Stimulated activated CD4-positive, alpha-beta T cell treated with anti-CD3 and anti-CD28 coated beads, Interleukin-4, amount 100 ng/mL, for 48 hours (primary cell): ENCODE results near the gene TMOD1.
"Not testable (repeated sequence)": the region's sequence is repeated elsewhere in the genome, so short reads cannot be mapped to it uniquely, and the experiment has no call there.

Experiments
- DNase-seq, 2 donors: peaks; one replicate each; pipeline ENCODE4 v3.0.0-alpha.2; 2020; ENCODE audit warnings: low read depth in 2 of 2

TMOD1 gene

GRCh38 chr9:97565262-97565661 is 63.8 kb downstream of the TMOD1 start:
- DNase-seq: no peak

- no peak for DNase-seq
Observed at GRCh38 chr9:97567182-97567893, 65.9 kb downstream of the TMOD1 start.

- no peak for DNase-seq
Observed at GRCh38 chr9:97567894-97568202, 66.4 kb downstream of the TMOD1 start.

DNA sequence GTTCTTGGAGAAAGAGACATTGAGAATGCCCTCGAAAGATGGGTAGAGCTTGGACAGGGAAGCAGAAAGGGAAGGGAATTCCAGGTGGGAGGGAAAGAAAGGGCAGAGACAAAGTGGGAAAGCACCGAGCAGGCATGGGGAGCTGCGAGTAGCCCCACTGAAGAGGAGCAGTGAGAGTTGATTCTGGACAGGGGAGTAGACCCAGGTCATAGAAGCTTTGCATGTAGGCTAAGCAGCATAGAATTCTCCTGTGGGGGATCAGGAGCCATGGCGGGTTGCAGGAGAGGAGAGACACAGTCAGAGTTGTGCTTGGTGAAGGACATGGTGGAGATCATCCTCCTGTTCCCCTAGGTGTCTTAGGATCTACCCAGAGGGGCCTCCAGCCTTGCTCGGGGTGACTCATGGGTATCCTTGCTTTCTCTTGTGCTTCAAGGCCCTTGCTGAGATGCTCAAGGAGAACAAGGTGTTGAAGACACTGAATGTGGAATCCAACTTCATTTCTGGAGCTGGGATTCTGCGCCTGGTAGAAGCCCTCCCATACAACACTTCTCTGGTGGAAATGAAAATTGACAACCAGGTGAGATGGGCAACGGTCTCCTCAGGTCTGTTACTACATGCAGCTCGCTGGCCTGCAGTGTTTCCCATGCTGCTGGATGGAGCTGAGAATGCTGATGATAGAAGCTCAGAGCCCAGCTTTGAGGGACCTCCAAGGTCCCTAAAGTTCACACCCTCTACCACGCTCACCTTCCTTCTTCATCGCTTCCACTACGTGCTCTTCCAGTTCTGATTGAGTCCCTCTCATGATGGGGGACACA is 67.2 kb downstream of the TMOD1 start:
- DNase-seq: no peak

DNA sequence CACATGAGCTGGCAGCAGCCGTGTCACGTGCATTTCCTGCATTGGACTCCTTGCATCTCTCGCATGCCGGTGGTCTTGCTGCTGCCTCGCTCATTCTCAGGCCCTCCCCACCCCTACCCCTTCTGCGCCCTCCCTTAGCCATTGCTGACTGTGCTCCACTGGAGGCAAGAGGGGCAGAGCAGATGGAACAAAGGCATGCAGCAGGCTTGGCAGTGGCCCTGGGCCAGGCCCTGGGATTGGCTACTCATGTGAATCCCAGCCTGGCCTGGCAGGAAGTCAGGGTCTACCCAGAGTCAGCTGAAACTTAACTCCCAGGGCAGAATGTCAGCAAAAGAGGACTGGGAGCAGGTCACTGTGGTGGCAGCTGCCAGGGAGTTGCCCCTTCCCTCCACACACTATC is 69.4 kb downstream of the TMOD1 start:
- DNase-seq: no peak

DNA sequence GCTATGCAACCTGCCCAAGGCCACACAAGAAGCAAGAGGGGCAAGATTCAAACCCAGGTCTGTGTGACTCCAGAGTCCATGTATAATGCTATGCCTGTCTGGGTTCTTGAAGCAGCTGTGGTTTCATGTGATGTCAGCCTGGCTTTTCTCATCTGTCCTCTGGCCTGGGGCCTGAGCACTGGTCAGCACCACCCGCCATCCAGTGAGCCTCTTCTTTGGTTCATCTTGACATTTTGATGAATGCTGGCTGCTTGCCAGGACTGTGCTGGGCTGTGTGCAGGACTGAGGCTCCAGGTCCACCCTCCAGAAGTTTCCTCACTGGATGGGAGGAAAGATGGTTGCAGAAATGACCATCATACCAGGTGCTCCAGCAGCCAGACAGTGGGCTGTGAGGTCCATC is 70.2 kb downstream of the TMOD1 start:
- no peak for DNase-seq

GRCh38 chr9:97572196-97572891 is 70.9 kb downstream of the TMOD1 start:
- DNase-seq: no peak

DNA sequence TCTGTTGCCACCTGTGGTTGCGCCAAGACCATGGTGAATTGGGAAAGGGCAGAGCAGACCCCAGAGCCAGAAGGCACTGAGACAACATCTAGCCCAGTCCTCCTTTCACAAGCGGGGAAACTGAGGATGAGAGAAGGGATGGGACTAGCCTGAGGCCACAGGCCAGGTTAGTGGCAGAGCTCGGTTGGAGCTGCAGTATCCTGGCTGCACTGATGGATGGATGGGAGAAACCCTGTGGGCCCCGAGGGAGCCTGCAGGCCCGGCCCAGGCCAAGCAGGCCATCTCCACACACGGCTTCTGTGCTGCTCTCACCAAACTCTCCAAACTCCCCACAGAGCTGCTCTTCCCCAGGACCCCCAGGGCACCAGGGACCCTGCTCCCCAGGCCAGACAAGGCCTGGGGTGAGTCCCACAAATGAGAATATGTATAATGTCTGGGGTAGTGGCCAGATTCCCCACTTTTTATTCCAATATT is 71.5 kb downstream of the TMOD1 start:
- DNase-seq: no peak

GRCh38 chr9:97573482-97574073 is 72.1 kb downstream of the TMOD1 start:
- DNase-seq: no peak

DNA sequence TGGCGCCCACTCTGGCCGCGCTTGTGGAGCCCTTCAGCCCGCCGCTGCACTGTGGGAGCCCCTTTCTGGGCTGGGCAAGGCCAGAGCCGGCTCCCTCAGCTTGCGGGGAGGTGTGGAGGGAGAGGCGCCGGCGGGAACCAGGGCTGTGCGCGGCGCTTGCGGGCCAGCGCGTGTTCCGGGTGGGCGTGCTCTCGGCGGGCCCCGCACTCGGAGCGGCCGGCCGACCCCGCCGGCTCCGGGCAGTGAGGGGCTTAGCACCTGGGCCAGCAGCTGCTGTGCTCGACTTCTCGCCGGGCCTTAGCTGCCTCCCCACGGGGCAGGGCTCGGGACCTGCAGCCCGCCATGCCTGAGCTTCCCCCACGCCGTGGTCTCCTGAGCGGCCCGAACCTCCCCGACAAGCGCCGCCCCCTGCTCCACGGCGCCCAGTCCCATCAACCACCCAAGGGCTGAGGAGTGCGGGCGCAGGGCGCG is 72.7 kb downstream of the TMOD1 start:
- DNase-seq: not testable (repeated sequence)

DNA sequence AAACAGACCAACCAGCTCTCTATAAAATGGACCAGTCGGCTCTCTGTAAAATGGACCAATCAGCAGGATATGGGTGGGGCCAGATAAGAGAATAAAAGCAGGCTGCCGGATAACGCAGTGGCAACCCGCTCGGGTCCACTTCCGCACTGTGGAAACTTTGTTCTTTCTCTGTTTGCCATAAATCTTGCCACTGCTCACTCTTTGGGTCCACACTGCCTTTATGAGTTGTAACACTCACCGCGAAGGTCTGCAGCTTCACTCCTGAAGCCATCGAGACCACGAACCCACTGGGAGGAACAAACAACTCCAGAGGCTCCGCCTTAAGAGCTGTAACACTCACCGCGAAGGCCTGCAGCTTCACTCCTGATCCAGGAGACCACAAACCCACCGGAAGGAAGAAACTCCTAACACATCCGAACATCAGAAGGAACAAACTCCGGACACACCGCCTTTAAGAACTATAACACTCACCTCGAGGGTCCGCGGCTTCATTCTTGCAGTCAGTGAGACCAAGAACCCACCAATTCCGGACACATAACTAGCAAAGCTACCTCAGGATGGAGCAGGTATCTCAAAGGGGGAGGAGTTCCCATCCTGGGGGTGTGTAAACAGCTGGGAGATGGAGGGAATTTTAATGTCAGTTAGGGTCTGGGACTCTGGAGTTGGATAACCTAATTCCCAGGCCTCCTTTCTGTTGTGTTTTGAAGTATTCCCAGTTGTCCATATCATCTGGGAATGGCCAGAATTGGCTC is 73.6 kb downstream of the TMOD1 start:
- DNase-seq: peak in 1 of 2 donors; percentile 18

DNA sequence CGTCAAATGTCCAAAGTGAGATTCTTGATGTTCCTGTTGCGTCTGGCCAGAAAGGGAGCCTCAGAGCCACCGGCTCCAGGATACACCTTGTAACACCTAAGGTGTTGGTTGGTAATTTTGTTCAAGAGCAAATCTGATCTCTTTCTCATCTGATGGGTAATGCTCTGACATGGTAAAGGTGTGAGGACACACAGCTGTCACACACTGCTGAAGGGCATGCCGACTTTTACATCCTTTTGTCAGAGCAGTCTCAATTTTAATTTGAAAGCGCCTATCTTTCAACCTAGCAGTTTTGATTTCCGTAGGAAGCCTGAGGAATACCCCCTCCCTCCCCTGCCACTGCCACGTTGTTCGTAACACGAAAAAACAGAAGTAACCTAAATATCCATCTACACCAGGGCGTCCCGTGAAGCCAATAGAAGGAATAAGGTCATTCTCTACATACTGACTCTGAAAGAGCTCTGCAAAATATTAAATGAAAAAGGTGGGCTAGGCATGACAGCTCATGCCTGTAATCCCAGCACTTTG is 74.3 kb downstream of the TMOD1 start:
- DNase-seq: no peak

- no peak for DNase-seq
Observed at GRCh38 chr9:97577051-97577450, 75.6 kb downstream of the TMOD1 start.

DNA sequence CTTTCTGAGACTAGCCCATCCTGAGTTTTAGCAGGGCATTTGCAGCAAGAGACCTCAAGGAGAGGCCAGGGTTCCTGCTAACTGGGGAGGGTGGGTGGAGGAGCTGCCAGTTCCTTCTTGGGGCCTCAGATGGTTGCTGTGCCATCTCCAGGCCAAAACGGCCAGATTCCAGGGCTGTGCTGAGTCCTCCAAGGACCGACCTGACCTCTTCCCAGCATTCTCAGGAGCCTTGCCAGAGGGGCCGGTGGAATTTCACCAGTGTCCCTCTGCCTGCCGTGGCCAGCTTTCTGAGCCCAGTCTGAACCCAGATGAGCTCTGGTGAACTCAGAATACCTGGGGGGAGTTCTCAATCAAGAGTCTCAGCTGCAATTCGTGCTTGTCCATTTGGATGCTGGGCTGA is 77.4 kb downstream of the TMOD1 start:
- DNase-seq: no peak

GRCh38 chr9:97579914-97580313 is 78.4 kb downstream of the TMOD1 start:
- DNase-seq: no peak

DNA sequence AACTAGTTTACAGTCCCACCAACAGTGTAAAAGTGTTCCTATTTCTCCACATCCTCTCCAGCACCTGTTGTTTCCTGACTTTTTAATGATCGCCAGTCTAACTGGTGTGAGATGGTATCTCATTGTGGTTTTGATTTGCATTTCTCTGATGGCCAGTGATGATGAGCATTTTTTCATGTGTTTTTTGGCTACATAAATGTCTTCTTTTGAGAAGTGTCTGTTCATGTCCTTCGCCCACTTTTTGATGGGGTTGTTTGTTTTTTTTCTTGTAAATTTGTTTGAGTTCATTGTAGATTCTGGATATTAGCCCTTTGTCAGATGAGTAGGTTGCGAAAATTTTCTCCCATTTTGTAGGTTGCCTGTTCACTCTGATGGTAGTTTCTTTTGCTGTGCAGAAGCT is 80.1 kb downstream of the TMOD1 start:
- not testable (repeated sequence) for DNase-seq

GRCh38 chr9:97584778-97585177 is 83.3 kb downstream of the TMOD1 start:
- DNase-seq: not testable (repeated sequence)

DNA sequence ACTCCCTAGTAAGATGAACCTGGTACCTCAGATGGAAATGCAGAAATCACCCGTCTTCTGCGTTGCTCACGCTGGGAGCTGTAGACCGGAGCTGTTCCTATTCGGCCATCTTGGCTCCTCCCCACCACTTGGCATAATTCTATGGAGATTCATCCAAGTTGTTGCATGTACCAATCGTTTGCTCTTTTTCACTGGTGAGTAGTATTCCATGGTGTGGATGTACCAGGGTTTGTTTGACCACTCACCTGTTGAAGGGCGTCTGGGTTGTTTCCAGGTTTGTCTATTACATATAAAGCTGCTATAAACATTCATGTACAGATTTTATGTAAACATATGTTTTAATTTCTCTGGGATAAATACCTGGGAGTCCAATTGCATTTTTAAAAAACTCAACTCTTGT is 85.4 kb downstream of the TMOD1 start:
- not testable (repeated sequence) for DNase-seq

GRCh38 chr9:97591535-97591934 is 90.1 kb downstream of the TMOD1 start:
- no peak for DNase-seq

DNA sequence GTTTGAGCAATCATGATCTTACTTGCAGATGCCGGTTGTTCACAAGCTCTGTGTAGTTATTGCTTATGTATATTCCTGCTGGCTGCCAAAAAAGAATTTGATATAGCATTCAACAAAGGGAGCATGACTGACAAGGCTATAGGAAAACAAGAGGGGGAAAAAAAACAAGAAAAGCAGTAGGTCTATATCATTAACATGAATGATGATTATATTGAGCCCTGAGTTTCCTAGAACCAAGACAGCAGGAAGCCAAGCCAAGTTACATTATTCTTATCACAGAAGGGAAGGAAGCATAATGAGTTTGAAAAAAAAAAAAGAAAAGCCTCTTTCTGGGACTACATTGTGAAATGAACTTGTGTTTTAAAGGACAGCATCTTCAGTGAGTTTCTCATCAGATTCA is 90.7 kb downstream of the TMOD1 start:
- DNase-seq: no peak

DNA sequence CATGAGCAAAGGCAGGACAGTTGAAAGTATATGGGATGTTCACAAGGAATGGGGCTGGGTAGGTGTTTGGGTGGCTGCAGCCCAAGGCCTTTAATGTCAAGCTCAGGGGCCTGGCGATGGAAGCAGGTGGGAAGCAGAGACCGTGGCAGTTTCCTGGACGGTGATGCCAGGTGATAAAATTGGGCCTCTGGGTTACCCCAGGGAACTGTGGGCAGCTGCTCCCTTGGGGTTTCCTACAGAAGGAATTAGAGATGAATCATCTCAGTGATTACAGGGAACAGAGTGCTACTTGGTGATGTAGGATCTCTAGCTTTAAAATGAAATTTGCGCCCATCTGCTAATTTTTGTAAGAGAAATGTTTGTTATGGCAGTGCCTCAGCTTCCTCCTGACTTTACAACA is 92.5 kb downstream of the TMOD1 start:
- no peak for DNase-seq
